Suprapubic skin (tissue), 4 donors: ENCODE data around the gene SCN7A.

Experiments
- CTCF ChIP-seq, 2 donors: fragments of 200-600 bp in 1 of 2; fragments of 450-650 bp in 1 of 2; sonication (generic) in 1 of 2; IDR thresholded peaks; one replicate each; pipeline ENCODE4 v1.5.1; 2016 to 2019; ENCODE audit warnings: antibody characterized with exemption in 2 of 2, mild to moderate bottlenecking in 1 of 2, moderate library complexity in 1 of 2
- EP300 ChIP-seq: sonication (generic); formaldehyde crosslinking; IDR thresholded peaks from one replicate; pipeline ENCODE4 v1.6.1; 2017; ENCODE audit warnings: antibody characterized with exemption
- POLR2A ChIP-seq, 2 donors: fragments of 450-650 bp; IDR thresholded peaks; one replicate each; pipeline ENCODE4 v1.6.1; 2017; ENCODE audit warnings: antibody characterized with exemption in 2 of 2, mild to moderate bottlenecking in 2 of 2, moderate library complexity in 2 of 2
- POLR2AphosphoS5 ChIP-seq, 3 donors: sonication (generic); formaldehyde crosslinking; IDR thresholded peaks; one replicate each; pipeline ENCODE4 v1.6.1; 2017; ENCODE audit warnings: antibody characterized with exemption in 3 of 3

- TF ChIP-seq CTCF (IDR thresholded peaks at IDR 0.05) (no peak), POLR2A (IDR thresholded peaks at IDR 0.05) (no peak), POLR2AphosphoS5 (IDR thresholded peaks at IDR 0.05) (no peak), EP300 (no peak)
Measured at GRCh38 chr2:166448106-166448505, 45.9 kb downstream of the SCN7A start.
